GM12878 (cell line): Measurements from ENCODE around the gene CD200R1L. TPM values are rescaled to one million over a fixed set of nuclear protein-coding genes. Genes with fewer than 3 reads are reported as not detected.

Source experiments
- FOXM1 ChIP-seq: IDR thresholded peaks from 2 replicates; pipeline ENCODE4 v1.6.1; 2012; ENCODE audit warnings: low read depth, mild to moderate bottlenecking, inconsistent platforms, low read length, moderate library complexity
- KDM1A ChIP-seq: fragments of 200-600 bp; sonication (generic); IDR thresholded peaks from 2 replicates; pipeline ENCODE4 v1.6.1; 2016; ENCODE audit warnings: borderline replicate concordance
- LARP7 ChIP-seq: fragments of 450-650 bp; IDR thresholded peaks from 2 replicates; pipeline ENCODE4 v1.6.1; 2017; ENCODE audit warnings: mild to moderate bottlenecking
- RAD51 ChIP-seq: fragments of 450-650 bp; IDR thresholded peaks from 2 replicates; pipeline ENCODE4 v1.6.1; 2016; ENCODE audit warnings: moderate library complexity, mild to moderate bottlenecking, inconsistent platforms
- polyA plus RNA-seq, 11 experiments: library from polyadenylated mRNA; depleted of rRNA in 4 of 11; unstranded in 6 of 11; stranded (reverse) in 5 of 11; fragments of >200 nt; fragmentation: Nextera tagmentation in 4 of 11; fragmentation: Illumina TruSeq in 1 of 11; extraction: Ambion mirVana in 4 of 11; extraction: Trizol in 1 of 11; gene quantifications; 1 replicate in 1 of 11; 2 replicates in 10 of 11; pipeline versions ENCODE4 v1.2.1 to v1.2.3, GENCODE V29; 2011 to 2016; ENCODE audit warnings: inconsistent platforms in 2 of 11, missing spikeins in 2 of 11, low read depth in 1 of 11
- total RNA-seq, 4 experiments: library from RNA; depleted of rRNA in 3 of 4; stranded (reverse); fragments of >200 nt in 3 of 4; fragmentation: Illumina TruSeq in 1 of 4; extraction: Trizol in 1 of 4; gene quantifications; 2 replicates each; pipeline versions ENCODE4 v1.2.1 to v1.2.3, GENCODE V29; 2013 to 2021
- TF ChIP-seq, protein P1 (sequence below): IDR thresholded peaks from 2 replicates; pipeline ENCODE4 v1.6.1; 2012; ENCODE audit warnings: improper control_type of control experiment, low read depth, low read length; ENCODE audit not compliant: insufficient replicate concordance
- TF ChIP-seq, protein P2 (sequence below): fragments of 450-650 bp; conservative IDR thresholded peaks from 2 replicates; pipeline ENCODE4 v1.6.1; 2017; ENCODE audit warnings: mild to moderate bottlenecking, moderate library complexity
- TF ChIP-seq, protein P3 (sequence below): fragments of 450-650 bp; IDR thresholded peaks from 2 replicates; pipeline ENCODE4 v1.6.1; 2017; ENCODE audit warnings: mild to moderate bottlenecking, moderate library complexity

The CD200R1L gene
- total and polyA plus RNA-seq, 10 of the 15 experiments (the other 5 are each of a cell fraction or from before 2014, with no cell fraction given): 0.41 TPM; not detected in 9

DNA sequence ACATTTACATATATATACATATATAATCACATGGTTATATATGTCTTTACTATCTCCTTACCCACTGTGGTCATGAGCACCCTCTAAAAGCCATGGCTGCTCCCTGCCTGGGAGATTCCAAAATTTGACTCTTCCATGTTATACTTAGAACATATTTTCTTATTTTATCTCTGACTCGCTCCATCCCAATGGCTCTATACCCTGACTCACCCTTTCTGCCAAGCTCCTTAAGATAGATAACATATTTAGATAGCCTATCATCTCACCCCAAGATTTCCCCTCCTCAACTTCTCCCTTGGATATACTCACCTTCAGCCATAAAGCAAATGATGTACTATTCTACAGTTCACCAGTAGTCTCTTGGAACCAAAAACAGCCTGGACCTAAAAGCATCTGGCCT is 65.1 kb downstream of the CD200R1L start (continued):
- TF ChIP-seq, protein P1, sequence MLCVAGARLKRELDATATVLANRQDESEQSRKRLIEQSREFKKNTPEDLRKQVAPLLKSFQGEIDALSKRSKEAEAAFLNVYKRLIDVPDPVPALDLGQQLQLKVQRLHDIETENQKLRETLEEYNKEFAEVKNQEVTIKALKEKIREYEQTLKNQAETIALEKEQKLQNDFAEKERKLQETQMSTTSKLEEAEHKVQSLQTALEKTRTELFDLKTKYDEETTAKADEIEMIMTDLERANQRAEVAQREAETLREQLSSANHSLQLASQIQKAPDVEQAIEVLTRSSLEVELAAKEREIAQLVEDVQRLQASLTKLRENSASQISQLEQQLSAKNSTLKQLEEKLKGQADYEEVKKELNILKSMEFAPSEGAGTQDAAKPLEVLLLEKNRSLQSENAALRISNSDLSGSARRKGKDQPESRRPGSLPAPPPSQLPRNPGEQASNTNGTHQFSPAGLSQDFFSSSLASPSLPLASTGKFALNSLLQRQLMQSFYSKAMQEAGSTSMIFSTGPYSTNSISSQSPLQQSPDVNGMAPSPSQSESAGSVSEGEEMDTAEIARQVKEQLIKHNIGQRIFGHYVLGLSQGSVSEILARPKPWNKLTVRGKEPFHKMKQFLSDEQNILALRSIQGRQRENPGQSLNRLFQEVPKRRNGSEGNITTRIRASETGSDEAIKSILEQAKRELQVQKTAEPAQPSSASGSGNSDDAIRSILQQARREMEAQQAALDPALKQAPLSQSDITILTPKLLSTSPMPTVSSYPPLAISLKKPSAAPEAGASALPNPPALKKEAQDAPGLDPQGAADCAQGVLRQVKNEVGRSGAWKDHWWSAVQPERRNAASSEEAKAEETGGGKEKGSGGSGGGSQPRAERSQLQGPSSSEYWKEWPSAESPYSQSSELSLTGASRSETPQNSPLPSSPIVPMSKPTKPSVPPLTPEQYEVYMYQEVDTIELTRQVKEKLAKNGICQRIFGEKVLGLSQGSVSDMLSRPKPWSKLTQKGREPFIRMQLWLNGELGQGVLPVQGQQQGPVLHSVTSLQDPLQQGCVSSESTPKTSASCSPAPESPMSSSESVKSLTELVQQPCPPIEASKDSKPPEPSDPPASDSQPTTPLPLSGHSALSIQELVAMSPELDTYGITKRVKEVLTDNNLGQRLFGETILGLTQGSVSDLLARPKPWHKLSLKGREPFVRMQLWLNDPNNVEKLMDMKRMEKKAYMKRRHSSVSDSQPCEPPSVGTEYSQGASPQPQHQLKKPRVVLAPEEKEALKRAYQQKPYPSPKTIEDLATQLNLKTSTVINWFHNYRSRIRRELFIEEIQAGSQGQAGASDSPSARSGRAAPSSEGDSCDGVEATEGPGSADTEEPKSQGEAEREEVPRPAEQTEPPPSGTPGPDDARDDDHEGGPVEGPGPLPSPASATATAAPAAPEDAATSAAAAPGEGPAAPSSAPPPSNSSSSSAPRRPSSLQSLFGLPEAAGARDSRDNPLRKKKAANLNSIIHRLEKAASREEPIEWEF: no peak
- TF ChIP-seq, protein P2, sequence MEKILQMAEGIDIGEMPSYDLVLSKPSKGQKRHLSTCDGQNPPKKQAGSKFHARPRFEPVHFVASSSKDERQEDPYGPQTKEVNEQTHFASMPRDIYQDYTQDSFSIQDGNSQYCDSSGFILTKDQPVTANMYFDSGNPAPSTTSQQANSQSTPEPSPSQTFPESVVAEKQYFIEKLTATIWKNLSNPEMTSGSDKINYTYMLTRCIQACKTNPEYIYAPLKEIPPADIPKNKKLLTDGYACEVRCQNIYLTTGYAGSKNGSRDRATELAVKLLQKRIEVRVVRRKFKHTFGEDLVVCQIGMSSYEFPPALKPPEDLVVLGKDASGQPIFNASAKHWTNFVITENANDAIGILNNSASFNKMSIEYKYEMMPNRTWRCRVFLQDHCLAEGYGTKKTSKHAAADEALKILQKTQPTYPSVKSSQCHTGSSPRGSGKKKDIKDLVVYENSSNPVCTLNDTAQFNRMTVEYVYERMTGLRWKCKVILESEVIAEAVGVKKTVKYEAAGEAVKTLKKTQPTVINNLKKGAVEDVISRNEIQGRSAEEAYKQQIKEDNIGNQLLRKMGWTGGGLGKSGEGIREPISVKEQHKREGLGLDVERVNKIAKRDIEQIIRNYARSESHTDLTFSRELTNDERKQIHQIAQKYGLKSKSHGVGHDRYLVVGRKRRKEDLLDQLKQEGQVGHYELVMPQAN: no peak
- TF ChIP-seq RAD51: no peak
- TF ChIP-seq LARP7: no peak
- no peak for TF ChIP-seq FOXM1
- TF ChIP-seq, protein P3, sequence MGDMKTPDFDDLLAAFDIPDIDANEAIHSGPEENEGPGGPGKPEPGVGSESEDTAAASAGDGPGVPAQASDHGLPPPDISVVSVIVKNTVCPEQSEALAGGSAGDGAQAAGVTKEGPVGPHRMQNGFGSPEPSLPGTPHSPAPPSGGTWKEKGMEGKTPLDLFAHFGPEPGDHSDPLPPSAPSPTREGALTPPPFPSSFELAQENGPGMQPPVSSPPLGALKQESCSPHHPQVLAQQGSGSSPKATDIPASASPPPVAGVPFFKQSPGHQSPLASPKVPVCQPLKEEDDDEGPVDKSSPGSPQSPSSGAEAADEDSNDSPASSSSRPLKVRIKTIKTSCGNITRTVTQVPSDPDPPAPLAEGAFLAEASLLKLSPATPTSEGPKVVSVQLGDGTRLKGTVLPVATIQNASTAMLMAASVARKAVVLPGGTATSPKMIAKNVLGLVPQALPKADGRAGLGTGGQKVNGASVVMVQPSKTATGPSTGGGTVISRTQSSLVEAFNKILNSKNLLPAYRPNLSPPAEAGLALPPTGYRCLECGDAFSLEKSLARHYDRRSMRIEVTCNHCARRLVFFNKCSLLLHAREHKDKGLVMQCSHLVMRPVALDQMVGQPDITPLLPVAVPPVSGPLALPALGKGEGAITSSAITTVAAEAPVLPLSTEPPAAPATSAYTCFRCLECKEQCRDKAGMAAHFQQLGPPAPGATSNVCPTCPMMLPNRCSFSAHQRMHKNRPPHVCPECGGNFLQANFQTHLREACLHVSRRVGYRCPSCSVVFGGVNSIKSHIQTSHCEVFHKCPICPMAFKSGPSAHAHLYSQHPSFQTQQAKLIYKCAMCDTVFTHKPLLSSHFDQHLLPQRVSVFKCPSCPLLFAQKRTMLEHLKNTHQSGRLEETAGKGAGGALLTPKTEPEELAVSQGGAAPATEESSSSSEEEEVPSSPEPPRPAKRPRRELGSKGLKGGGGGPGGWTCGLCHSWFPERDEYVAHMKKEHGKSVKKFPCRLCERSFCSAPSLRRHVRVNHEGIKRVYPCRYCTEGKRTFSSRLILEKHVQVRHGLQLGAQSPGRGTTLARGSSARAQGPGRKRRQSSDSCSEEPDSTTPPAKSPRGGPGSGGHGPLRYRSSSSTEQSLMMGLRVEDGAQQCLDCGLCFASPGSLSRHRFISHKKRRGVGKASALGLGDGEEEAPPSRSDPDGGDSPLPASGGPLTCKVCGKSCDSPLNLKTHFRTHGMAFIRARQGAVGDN: no peak
- no peak for TF ChIP-seq KDM1A
